Suppressor macrophage treated with lipopolysaccharide for 1 hour (primary cell): ENCODE measurements around the gene AGBL4.
A peak's percentile ranks its signal among the peaks of the same experiment; 100 is the strongest.
"Not testable (repeated sequence)": the region's sequence is repeated elsewhere in the genome, so short reads cannot be mapped to it uniquely, and the experiment has no call there.

Source experiments
- DNase-seq, 3 donors: peaks; one replicate each; pipeline ENCODE4 v3.0.0-alpha.2; 2020 to 2022

Gene AGBL4

DNA sequence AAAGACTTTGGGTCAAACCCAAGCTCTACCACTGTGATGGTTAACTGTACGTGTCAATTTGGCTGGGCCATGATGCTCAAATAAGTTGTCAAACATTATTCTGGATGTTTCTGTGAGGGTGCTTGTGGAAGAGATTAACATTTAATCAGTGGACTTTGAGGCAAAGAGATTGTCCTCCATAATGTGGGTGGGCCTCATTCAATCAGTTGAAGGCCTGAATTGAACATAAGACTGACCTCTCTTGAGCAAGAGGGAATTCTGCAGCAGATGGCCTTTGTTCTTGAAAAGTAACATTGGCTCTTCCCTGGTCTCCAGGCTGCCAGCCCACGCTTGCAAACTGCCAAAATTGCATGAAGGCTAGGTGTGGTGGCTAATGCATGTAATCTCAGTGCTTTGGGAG lies 1457.3 kb downstream of the AGBL4 start:
- DNase-seq, result no peak

DNA sequence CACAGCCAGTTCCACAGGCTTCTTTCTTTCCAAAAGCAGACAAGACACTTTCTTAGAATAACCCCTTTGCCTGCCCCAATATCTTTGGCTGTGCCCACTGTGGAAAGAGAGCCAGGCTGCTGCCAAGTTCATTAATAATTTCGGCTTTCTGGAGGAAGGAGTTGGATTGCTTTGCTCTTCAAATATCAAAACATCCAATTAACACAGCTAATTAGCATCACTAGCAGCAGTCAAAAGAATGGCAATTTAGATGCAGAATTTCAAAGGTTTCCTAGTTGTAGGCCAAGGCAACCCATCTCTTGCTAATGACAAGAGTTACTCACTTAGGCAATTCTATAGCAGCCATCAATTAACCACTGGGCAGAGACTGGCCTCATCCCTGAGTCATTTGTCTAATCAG lies 1460.7 kb downstream of the AGBL4 start:
- DNase-seq, result no peak

DNA sequence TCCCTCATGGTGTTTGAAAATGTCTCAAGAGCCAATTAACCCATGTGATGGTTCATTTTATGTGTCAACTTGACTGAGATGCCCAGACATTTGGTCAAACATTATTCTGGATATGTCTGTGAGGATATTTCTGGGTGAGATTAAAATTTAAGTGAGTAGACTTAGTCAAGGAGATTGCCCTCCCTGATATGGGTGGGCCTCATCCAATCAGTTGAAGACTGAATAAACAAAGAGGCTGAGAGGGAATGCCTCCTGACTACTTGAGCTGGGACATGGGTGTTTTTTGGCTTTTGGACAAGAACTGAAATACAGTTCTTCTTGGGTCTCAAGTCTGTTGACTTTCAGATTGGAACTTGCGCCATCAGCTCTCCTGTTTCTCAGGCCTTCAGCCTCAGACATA lies 1462.3 kb downstream of the AGBL4 start:
- no peak for DNase-seq

DNA sequence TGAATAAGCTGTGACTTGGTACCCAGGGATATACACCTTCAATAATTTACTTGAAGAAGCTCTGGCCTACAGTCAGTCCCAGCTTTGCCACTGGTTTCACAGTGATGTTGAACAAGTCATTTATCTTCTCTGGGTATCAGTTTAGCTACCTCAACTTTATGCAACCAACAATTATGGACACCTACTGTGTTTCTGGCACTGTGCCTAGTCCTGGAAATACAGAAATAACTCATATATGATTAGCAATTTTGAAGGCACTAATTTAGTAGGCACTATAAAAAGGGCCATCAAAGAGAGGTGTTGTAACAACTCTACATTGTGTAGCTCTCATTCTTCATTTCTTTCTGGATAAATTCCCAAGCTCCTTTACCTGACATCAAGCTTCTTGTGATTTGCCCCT lies 1463.2 kb downstream of the AGBL4 start:
- DNase-seq, result no peak

DNA sequence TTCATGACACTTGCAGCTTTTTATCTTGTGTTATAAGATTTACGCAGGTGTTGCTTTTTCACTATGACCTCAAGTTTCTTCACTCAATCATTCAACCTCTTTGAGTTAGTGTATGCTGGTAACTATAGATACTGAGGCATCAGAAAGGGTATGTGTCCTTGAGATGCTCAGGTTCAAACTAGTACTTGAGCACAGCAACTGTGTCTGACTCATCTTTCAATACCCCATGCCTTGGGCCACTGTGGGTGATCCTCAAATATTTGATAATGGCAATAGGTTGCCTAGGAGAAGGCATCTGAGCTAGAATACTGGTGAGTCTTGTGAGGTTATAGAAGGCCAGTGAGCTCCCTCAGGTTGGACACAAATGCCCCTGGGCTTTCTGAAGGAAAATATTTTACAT lies 1463.6 kb downstream of the AGBL4 start:
- DNase-seq, result no peak

DNA sequence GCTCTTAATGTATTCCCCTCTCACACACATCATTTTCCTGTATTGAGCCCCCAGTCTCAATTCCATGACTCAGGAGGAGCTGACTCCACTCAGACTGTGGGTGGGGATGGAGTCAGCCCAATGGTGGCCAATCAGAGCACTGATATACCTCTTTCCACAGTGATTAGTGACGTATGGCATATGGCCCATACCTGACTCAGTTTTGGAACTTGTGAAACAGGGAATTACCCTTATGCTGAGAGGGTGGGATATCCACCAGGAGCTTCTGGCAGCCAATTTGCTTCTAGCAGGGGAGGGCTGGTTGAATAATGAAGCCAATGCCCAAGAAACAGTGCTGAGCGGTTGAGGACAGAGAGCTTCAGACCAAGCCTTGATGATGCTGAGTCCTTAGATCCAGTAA lies 1465.4 kb downstream of the AGBL4 start:
- DNase-seq, result no peak

DNA sequence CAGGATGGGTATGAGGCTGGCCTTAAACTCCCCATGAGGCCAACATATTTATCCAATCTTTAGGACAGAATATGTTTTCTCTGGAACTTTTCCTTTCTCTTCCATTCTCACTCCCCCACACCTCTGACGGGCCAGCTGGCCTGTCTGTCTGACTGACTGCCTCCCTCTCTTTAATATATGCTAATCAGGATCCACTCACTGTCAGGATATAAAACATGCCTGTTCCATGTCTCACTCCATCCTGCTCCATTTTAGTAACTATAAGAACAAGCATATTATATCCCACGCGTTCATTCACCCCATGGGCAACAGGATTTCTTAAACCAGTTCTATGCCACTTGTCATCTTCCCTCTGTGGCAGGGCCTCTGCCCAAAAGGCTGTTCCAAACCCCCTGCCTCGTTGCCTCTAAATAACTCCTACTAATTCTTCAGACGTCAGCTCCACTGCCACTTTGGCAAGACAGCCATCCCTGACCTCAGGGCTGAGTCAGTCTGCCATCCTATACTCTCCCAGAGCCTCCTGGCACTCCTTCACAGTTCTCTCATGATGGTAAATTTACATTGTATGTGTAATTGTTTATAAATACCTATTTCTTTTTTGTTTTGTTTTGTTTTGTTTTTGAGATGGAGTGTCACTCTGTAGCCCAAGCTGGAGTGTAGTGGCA lies 1467.4 kb downstream of the AGBL4 start:
- DNase-seq, result no peak

DNA sequence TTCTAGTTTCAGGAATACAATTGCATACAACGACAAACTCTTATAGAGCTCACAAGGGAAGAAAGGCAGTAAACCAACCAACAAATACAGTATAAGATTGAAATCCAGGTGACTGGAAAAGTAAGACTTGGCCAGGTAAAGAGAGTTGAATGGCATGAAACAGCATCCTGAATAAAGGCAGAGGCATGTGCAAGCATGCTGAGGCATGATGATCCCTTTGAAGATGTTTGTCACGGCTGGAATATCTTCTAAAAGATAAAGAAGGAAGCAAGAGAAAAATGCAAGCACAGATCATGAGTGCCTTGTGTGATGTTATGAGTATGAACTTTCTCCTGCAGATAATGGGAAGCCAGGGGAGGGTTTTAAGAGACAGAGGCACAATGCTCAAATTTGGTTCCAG lies 1468.5 kb downstream of the AGBL4 start:
- DNase-seq, result no peak

DNA sequence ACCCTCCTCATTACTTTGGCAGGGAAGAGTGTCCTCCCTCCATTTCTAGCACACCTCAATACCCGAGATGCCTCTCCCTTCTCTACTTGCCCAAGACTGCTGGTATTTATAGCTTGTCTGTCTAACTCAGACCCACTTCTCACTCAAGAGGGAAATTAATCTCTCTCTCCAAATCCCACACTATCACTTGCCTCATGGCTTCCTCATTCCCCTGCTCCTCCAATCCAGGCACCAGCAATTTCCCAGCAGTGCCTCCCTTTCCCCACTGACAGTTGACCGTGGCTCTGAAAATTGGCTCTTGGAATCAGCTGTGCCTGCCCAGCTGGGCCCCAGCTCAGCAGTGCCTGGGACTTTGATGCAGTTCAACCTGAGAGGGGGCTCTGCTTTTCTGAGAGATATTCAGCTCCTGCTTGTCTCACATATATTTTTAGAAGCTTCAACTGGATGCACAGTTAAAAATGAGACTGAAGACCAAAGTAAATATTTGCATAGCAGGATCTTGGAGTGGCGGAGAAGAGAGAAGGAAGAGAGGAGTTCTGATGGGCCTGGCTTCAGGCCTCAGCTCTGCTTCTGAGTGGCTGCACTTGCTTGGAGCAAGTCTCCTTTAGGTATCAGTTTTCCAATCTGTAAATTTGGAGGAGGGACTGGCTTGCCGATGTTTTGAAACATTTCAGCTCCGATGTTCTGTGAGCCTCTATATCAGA lies 1470.7 kb downstream of the AGBL4 start:
- DNase-seq, result no peak

DNA sequence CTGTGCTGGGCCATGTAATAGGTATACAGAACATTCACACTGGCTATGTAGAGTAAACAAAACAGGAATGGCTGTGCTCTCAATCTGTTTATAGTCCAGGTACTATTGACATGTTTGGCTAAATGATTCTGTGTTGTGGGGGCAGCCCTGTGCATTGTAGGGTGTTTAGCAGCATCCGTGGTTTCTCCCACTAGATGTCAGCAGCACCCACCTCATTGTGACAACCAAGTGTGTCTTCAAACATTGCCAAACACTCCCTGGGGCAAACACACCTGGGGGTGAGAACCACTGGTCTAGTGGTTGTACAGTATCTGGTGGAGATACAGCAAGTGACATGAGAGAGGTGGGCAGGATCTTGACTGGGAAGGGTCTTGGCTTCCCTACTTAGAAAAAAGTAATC lies 1471.3 kb downstream of the AGBL4 start:
- DNase-seq, result peak in 2 of 3 donors; percentile 9 to 16

DNA sequence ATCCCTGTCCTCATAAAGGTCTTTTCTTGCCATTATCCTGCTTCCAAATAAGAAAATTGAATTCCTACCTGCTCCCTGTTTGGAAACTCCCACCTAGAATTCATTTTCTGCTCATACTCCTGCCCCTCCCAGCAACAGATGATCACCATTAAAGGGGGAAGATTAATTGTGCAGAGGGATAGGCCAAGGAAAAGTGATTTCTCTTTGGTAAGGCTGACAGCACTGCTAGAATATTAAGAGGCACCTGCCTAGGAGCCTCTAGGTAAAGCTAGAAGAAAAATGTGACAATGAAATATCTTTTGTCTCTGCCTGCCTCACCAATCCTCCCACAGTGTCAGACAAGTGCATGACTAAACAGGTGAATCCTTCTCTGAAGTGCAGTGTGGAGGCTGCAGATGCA lies 1474.8 kb downstream of the AGBL4 start:
- DNase-seq, result no peak

DNA sequence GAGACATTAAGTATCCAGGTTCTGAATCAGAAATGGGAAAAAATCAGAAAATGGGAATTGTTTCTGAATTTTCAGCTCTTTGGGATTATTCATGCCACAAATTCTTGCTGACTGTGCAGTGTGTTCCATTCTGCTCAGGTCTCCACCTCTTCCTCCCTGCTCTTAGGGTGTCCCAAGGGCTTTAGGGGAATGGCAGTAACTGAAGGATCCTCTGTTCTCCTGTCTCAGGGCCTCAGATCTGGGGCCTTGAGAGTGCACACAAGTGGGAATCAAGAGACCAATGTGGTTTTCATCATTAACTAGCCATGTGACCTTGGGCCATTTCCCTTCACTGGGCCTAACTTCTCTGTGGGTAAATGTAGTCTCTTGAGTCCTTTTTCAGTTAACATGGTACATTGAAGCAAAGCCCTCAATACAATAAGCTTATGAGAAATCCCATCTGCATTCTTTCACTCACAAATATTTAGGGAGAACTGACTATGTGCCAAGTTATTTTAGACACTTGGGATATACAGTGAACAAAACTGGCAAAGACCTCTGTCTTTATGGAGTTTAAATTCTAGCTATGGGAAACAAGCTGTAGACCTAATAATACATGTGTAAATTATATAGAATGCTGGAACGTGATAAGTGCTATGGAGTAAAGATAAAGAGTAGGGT lies 1476.1 kb downstream of the AGBL4 start:
- no peak for DNase-seq

DNA sequence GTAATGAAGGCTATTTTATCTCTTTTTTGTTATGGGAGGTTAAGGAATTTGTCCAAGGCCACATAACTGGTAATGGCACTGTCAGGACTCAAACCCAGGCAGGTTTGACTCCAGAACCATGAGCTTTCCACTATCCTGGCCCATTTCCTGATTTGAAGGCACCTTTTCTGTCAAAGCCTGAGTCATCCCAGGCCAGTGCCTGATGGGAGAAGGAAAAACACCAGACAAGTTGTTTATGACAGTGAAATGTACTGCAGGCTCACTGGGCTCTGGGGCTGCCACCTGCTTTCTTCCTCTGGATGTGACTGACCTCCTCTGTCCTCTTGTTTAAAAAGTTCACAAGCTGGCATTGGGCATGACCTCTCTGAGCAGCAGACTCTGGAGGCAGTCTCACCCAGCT lies 1479.9 kb downstream of the AGBL4 start:
- no peak for DNase-seq

DNA sequence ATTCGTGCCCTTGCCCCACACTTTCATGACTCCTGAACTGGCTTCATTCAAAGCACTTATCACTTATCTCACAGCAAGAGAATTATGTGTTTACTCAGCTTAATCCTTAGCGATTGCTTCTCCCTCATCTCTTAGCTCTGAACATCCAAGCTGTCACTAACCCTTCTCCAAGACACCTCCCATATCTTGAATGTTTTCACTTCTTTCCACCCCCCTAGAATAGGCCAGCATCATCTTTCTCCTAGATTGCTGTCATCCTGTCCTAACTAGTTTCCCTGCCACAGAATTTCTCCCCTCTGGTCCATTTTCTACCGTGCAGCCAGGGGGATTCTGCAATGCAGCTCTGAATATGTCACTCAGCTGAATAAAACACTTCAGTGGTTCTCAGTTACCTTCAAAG lies 1483.2 kb downstream of the AGBL4 start:
- no peak for DNase-seq

DNA sequence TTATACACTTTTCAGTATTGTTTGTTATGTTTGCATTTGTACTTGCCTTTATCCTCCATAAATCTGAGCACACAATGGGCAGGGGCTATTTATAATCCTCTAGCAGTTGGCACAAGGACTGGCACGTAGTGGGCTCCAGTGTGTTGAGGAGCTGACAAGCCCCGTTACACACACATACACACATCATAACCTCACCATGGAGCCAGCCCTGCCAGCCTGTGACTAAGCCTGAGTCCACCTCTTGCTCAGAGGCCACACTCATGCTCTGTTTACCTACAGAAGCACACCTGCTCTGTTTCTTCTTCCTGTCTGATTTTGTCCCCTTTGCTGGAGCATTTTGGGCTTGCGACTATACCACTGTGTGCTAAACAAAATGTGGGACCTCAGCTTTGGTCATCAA lies 1487.3 kb downstream of the AGBL4 start:
- no peak for DNase-seq

DNA sequence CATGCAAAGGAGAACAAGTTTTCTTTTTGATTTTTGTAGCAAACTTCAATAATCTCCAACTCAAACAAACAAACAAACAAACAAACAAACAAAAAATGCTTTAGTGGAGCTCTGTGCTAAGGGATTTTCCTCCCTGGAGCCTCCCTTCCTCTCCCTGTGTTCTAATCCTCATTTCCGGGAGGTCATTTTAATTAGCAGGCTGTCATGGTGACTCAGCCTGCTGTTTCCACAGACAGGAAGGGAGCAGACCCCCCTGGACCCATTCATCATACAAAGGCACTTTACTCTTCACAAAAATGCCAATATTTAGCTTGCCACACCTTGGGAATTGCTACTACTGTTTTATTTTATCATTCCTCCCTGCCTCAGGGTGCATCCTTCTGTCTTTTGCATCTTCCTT lies 1490.8 kb downstream of the AGBL4 start:
- DNase-seq, result no peak

DNA sequence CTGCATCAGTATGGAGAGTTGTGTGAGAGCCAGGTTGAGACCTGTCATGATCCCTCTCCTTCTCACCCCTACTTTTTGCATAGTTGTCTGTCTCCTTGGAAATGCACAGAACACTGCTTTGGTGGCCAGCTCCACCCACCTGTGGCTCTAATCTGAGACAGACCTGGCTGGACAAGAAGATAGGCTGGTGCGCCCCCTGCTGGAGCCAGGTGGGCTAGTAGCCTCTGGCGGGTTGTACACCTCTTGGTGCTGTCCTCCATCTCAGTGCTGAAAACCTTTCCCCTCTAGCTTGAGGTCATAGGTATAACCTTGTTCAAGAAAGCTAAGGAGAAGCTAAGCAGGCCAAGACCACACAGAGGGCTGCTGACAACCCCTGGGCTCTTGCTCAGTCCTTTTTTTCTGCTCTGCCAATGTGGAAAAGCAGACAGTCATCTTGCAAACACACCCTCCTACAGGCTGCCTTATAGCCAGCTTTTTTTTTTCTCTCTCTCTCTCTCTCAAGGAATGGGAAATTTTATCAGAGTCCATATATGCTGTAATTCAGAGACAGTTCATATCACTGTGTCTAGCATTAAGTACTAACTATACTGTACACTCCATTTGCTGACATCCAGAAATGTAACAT lies 1492.9 kb downstream of the AGBL4 start:
- DNase-seq, result peak; percentile 25 to 73 (median 43)

DNA sequence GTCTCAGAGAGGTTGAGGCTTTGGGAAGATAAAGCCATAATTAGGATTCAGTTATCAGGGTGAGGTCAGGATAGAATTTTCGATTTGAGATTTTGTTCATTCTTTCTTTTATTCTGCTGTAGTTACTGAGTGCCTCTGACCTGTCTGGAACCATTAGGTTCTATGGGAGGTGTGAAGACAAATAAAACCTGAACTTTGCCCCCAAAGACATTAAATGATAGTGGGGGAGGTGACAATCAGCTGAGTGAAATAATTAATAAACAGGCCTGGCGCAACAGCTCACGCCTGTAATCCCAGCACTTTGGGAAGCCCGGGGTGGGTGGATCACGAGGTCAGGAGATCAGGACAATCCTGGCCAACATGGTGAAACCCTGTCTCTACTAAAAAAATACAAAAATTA lies 1496.7 kb downstream of the AGBL4 start:
- no peak for DNase-seq

DNA sequence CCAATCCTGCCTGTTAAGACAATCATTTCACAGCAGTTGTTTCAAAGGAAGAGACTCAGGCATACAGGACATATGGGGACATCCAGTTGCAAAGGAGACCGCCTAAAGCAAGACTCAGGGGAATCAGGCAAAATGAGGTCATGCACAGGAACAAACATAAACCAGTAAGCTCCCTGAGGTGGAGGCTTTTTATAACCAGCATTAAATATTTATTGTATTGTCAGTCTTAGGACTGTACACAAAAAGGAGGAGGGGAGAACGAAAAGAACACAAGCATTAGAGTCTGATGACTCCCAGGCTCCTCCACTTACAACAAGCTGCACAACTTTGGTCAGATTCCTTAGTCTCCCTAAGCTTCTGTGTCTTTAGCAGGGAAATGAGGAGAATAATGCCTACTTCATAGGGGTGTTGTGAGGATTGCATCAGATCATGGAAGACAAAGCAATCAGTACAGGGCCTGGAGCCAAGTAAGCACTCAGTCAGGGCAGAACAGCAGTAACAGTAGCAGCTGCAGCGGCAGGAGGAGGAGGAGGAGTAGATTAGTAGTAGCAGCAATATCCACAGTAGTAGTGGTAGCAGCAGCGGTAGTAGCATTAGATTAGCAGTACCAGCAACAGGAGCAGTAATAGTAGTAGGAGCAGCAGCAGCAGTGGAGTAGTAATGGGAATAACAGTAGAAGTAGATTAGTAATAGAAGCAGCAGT lies 1497.6 kb downstream of the AGBL4 start:
- no peak for DNase-seq

DNA sequence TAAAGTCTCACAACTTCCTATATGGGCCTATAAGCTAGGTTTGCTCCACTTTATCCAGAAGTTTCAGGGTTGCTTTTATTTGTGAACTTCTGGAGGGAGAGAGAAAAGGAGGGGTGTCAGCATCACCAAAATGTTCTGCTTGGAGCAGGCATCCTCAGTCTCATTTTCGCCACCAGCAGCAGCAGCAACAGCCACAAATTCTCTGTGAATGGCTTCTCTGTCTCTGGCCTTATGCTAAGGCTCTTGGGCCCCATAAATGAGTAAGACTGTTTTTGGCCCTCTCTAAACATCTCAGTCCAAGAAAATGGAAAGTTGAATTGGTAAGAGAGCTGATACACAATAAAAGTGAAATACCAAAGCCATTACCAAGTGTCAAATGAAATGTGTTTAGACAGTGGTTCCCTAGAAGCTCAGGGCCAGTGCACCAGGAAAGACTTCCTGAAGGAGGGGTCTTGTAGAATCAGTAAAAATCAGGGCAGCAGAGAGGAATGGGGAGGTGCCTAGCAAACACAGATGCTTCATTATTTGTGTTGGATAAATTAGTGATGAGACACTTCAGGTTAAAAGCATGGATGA lies 1498.8 kb downstream of the AGBL4 start:
- DNase-seq, result no peak

DNA sequence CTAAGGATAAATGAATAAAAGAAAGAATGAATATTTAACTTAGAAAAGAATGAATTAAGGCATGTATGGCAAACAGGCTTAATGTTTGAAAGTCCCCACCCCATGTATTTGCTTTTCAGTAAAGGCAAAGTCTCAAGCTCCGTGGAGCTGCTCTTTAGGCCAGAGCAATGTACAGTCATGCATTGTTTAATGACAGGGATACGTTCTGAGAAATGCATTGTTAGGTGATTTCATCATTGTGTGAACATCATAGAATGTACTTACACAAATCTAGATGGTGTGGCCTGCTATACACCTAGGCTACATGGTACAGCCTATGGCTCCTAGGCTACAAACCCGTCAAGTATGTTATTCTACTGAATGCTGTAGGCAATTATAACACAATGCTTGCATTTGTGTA lies 1500.2 kb downstream of the AGBL4 start:
- no peak for DNase-seq

DNA sequence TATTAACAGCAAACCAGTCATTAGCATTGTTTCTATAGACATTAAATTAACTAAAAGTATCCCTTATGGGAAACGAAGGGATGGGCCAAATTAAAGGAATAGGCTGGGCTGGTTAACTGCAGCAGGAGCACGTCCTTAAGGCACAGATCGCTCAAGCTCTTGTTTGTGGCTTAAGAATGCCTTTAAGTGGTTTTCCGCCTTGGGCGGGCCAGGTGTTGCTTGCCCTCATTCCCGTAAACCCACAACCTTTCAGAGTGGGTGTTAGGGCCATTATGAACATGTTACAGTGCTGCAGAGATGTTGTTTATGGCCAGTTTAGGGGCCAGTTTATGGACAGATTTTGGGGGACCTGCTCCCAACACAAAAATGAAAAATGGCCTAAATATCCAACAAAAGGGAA lies 1503.9 kb downstream of the AGBL4 start:
- not testable (repeated sequence) for DNase-seq

DNA sequence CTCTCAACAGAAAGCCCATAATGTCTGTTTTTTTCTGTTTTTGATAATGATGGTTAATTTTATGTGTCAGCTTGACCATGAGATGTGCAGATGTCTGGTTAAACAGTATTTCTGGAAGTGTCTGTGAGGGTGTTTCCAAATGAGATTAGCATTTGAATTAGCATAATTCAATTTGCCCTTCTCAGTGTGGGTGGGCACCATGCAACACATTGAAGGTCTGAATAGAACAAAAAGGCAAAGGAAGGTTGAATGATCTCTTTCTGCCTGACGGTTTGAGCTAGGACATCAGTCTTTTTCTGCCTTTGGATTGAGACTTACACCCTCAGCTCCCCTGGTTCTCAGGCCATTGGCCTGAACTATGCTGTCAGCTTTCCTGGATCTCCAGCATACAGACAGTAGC lies 1516.9 kb downstream of the AGBL4 start:
- no peak for DNase-seq
